HEK293 (cell line): ENCODE data around the gene EOGT.

Source experiments
- CTCF ChIA-PET: fragments of 350-600 bp; formaldehyde crosslinking; extraction: SDS; loops from one replicate; lab custom pipeline; 2021; ENCODE audit warnings: antibody characterized with exemption; lab: Yijun Ruan, JAX
- POLR2A ChIA-PET: fragments of 300-600 bp; formaldehyde crosslinking; extraction: SDS; loops from one replicate; lab custom pipeline; 2020; ENCODE audit warnings: antibody characterized with exemption, inconsistent platforms; lab: Yijun Ruan, JAX
- H3K27ac ChIP-seq: fragments of 200-500 bp; sonication (Bioruptor generic); 2 replicates; pipeline ENCODE4 v1.5.1; 2014; ENCODE audit warnings: low read depth, low read length, control low read depth, inconsistent platforms; ENCODE audit errors: extremely low read depth
- H3K36me3 ChIP-seq, 2 experiments: fragments of 200-500 bp in 1 of 2; sonication (Bioruptor generic) in 1 of 2; 1 replicate in 1 of 2; 2 replicates in 1 of 2; pipeline ENCODE4 v1.5.1; 2014 to 2017; ENCODE audit warnings: inconsistent platforms in 2 of 2, low read length in 2 of 2; ENCODE audit not compliant: control insufficient read depth in 2 of 2, insufficient read depth in 1 of 2
- H3K4me1 ChIP-seq: fragments of 200-500 bp; sonication (Bioruptor generic); 2 replicates; pipeline ENCODE4 v1.5.1; 2014; ENCODE audit warnings: mild to moderate bottlenecking, low read length, inconsistent platforms; ENCODE audit not compliant: control insufficient read depth, insufficient read depth
- H3K4me3 ChIP-seq: 2 replicates; pipeline ENCODE4 v1.5.1; 2011; ENCODE audit warnings: low read depth, mild to moderate bottlenecking, control low read depth, low read length, moderate library complexity
- H3K9me3 ChIP-seq: fragments of 200-500 bp; sonication (Bioruptor generic); 2 replicates; pipeline ENCODE4 v1.5.1; 2014; ENCODE audit warnings: low read depth, low read length, inconsistent platforms; ENCODE audit not compliant: control insufficient read depth, insufficient read depth
- FEZF1 ChIP-seq: fragments of 450-650 bp; formaldehyde crosslinking; IDR thresholded peaks from 2 replicates; pipeline ENCODE4 v1.5.1; 2016; ENCODE audit warnings: missing biosample characterization, missing genetic modification characterization
- GLIS1 ChIP-seq: fragments of 450-650 bp; formaldehyde crosslinking; IDR thresholded peaks from 2 replicates; pipeline ENCODE4 v1.5.1; 2016; ENCODE audit warnings: missing biosample characterization, missing genetic modification characterization
- GLIS2 ChIP-seq: fragments of 450-650 bp; formaldehyde crosslinking; IDR thresholded peaks from 2 replicates; pipeline ENCODE4 v1.5.1; 2016; ENCODE audit warnings: missing biosample characterization, missing genetic modification characterization
- HOXA7 ChIP-seq: sonication (generic); formaldehyde crosslinking; IDR thresholded peaks from 2 replicates; pipeline ENCODE4 v1.8.1; 2022; ENCODE audit warnings: missing genetic modification reagents, borderline replicate concordance
- HOXD13 ChIP-seq: sonication (generic); formaldehyde crosslinking; IDR thresholded peaks from 2 replicates; pipeline ENCODE4 v1.8.0; 2022; ENCODE audit warnings: missing genetic modification reagents, borderline replicate concordance
- KLF10 ChIP-seq: fragments of 450-650 bp; IDR thresholded peaks from 2 replicates; pipeline ENCODE4 v1.5.1; 2018; ENCODE audit warnings: missing biosample characterization, mild to moderate bottlenecking, missing genetic modification characterization
- MEIS1 ChIP-seq: sonication (generic); formaldehyde crosslinking; IDR thresholded peaks from 2 replicates; pipeline ENCODE4 v1.8.1; 2022; ENCODE audit warnings: missing genetic modification reagents, mild to moderate bottlenecking, borderline replicate concordance
- OSR2 ChIP-seq: fragments of 450-650 bp; formaldehyde crosslinking; IDR thresholded peaks from 2 replicates; pipeline ENCODE4 v1.5.1; 2016; ENCODE audit warnings: missing biosample characterization, missing genetic modification characterization
- OVOL3 ChIP-seq: fragments of 450-650 bp; formaldehyde crosslinking; IDR thresholded peaks from 2 replicates; pipeline ENCODE4 v1.5.1; 2016; ENCODE audit warnings: missing biosample characterization, missing genetic modification characterization
- SETDB1 ChIP-seq: IDR thresholded peaks from one replicate; pipeline ENCODE4 v1.6.1; 2017; ENCODE audit warnings: mild to moderate bottlenecking, low read length, moderate library complexity, mixed read lengths; ENCODE audit not compliant: insufficient read length
- SP7 ChIP-seq: fragments of 450-650 bp; formaldehyde crosslinking; IDR thresholded peaks from 2 replicates; pipeline ENCODE4 v1.5.1; 2016; ENCODE audit warnings: missing biosample characterization, missing genetic modification characterization
- ZFP3 ChIP-seq: fragments of 450-650 bp; formaldehyde crosslinking; IDR thresholded peaks from 2 replicates; pipeline ENCODE4 v1.5.1; 2016; ENCODE audit warnings: low read depth, missing biosample characterization, missing genetic modification characterization
- ZNF157 ChIP-seq: fragments of 450-650 bp; formaldehyde crosslinking; IDR thresholded peaks from 2 replicates; pipeline ENCODE4 v1.5.1; 2016; ENCODE audit warnings: missing biosample characterization, missing genetic modification characterization
- ZNF202 ChIP-seq: fragments of 450-650 bp; formaldehyde crosslinking; IDR thresholded peaks from 2 replicates; pipeline ENCODE4 v1.5.1; 2016; ENCODE audit warnings: missing biosample characterization, missing genetic modification characterization, borderline replicate concordance
- ZNF221 ChIP-seq: fragments of 450-650 bp; formaldehyde crosslinking; IDR thresholded peaks from 2 replicates; pipeline ENCODE4 v1.5.1; 2017; ENCODE audit warnings: missing biosample characterization, missing genetic modification characterization, borderline replicate concordance
- ZNF239 ChIP-seq: fragments of 450-650 bp; formaldehyde crosslinking; IDR thresholded peaks from 2 replicates; pipeline ENCODE4 v1.5.1; 2016; ENCODE audit warnings: missing biosample characterization, missing genetic modification characterization
- ZNF248 ChIP-seq: fragments of 450-650 bp; formaldehyde crosslinking; IDR thresholded peaks from 2 replicates; pipeline ENCODE4 v1.5.1; 2017; ENCODE audit warnings: missing biosample characterization, missing genetic modification characterization
- ZNF311 ChIP-seq: fragments of 450-650 bp; formaldehyde crosslinking; IDR thresholded peaks from 2 replicates; pipeline ENCODE4 v1.5.1; 2017; ENCODE audit warnings: missing biosample characterization, missing genetic modification characterization, borderline replicate concordance
- ZNF366 ChIP-seq: fragments of 450-650 bp; formaldehyde crosslinking; conservative IDR thresholded peaks from 2 replicates; pipeline ENCODE4 v1.5.1; 2016; ENCODE audit warnings: missing biosample characterization, missing genetic modification characterization
- ZNF521 ChIP-seq: fragments of 450-650 bp; formaldehyde crosslinking; IDR thresholded peaks from 2 replicates; pipeline ENCODE4 v1.5.1; 2017; ENCODE audit warnings: missing biosample characterization, mild to moderate bottlenecking, missing genetic modification characterization
- ZNF544 ChIP-seq: fragments of 450-650 bp; formaldehyde crosslinking; IDR thresholded peaks from 2 replicates; pipeline ENCODE4 v1.5.0; 2017; ENCODE audit warnings: missing biosample characterization, missing genetic modification characterization
- ZNF548 ChIP-seq: fragments of 450-650 bp; formaldehyde crosslinking; IDR thresholded peaks from 2 replicates; pipeline ENCODE4 v1.5.1; 2016; ENCODE audit warnings: missing biosample characterization, missing genetic modification characterization
- ZNF571 ChIP-seq: fragments of 450-650 bp; formaldehyde crosslinking; IDR thresholded peaks from 2 replicates; pipeline ENCODE4 v1.5.0; 2017; ENCODE audit warnings: missing biosample characterization, missing genetic modification characterization
- ZNF626 ChIP-seq: fragments of 450-650 bp; sonication (Bioruptor Pico); formaldehyde crosslinking; IDR thresholded peaks from 2 replicates; pipeline ENCODE4 v1.5.1; 2018; ENCODE audit warnings: missing biosample characterization, missing genetic modification characterization, inconsistent platforms
- ZNF670 ChIP-seq: fragments of 450-650 bp; formaldehyde crosslinking; IDR thresholded peaks from 2 replicates; pipeline ENCODE4 v1.5.1; 2016; ENCODE audit warnings: missing biosample characterization, missing genetic modification characterization, low read depth
- ZXDB ChIP-seq: fragments of 450-650 bp; formaldehyde crosslinking; IDR thresholded peaks from 2 replicates; pipeline ENCODE4 v1.5.1; 2016; ENCODE audit warnings: missing biosample characterization, missing genetic modification characterization
- TF ChIP-seq, protein P1 (sequence below): fragments of 450-650 bp; formaldehyde crosslinking; IDR thresholded peaks from 2 replicates; pipeline ENCODE4 v1.5.1; 2017; ENCODE audit warnings: missing biosample characterization, missing genetic modification characterization
- TF ChIP-seq, protein P2 (sequence below): fragments of 450-650 bp; formaldehyde crosslinking; IDR thresholded peaks from 2 replicates; pipeline ENCODE4 v1.5.1; 2016; ENCODE audit warnings: missing biosample characterization, missing genetic modification characterization
- TF ChIP-seq, protein P3 (sequence below): fragments of 450-650 bp; formaldehyde crosslinking; IDR thresholded peaks from 2 replicates; pipeline ENCODE4 v1.5.1; 2016; ENCODE audit warnings: missing biosample characterization, missing genetic modification characterization

EOGT gene

DNA sequence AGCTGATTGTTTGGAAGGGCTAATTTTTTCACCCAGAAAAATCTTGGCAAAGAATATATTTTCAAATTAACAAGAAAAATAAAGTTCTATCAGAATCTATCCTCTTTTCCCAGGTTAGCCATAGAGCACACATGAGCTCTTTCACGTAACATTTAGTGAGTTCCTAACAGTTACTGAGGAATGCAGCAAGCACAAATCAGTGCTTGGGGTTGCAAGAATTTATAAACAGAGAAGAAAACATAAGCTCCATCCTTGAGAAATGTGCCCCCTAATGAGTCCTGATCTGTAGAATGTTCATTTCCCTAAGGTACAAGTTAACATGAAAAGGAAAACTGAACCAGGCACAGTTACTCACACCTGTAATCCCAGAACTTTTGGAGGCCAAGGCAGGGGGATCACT lies 13.9 kb downstream of the EOGT start:
- Histone ChIP-seq H3K4me3 (no peak overlapping the region), H3K36me3 (peaks cover 6 to 72% of the 10 kb centered on the region in 2 experiments; a peak in 2 of 3 replicates)
- TF ChIP-seq ZNF548 (tag by site-specific recombination) (no peak), GLIS1 (no peak), ZNF521 (no peak), SP7 (tag by site-specific recombination) (no peak)
- TF ChIP-seq, all 188 proteins: peak for 0
- POLR2A ChIA-PET: no interaction called here
- no peaks in the 10 kb centered on the region for H3K9me3 ChIP-seq
- no peaks in the 10 kb centered on the region for H3K4me1 ChIP-seq
- CTCF ChIA-PET: interaction anchor here (1.0 kb wide), 1 partner anchor 257 kb away, joined by 4 read pairs; no protein-coding TSS in a partner anchor
- no peak overlapping the region for H3K27ac ChIP-seq

DNA sequence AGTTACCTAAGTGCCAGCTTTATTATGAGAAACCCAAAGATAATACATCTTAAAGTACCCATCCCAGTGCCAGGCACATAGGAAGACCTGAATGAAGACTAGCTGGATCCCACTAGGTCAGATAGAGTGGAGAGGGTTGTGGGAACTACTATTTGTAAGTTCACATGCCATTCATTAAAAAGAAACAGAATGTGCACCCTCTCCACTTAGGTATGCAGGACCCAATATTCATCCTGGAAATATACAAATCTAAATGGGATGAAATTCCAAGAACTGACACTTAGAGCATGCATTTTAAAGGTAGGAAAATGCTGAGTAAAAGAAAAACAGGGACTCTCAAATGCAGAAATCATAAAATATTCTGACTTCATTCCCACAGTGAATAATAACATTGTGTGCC lies 14.3 kb downstream of the EOGT start:
- H3K36me3 ChIP-seq: peaks cover 4 to 72% of the 10 kb centered on the region in 2 experiments; a peak in 2 of 3 replicates

DNA sequence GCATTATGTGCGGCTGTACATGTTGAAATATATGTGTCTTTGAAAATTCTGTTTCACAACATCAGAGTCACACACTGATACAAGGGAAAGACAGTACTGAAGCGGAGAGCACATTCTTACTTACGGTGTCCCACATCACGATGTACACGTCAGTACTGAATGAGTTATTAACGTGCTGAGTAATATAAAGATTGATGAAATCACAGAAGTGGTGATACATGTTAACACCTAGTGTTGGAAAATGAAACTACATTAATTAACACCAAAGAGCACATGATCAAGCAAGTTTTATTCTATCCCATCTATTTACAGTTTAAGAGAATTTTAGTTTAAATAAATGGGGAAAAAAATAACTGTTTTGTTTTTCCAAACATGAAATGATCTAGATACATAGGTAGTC lies 15.6 kb downstream of the EOGT start:
- Histone ChIP-seq H3K27ac (no peak overlapping the region), H3K4me1 (no peaks in the 10 kb centered on the region), H3K9me3 (no peaks in the 10 kb centered on the region), H3K4me3 (no peak overlapping the region), H3K36me3 (peaks cover 4 to 66% of the 10 kb centered on the region in 2 experiments; a peak in 2 of 3 replicates)
- CTCF ChIA-PET: no interaction called here
- POLR2A ChIA-PET: no interaction called here
- TF ChIP-seq, protein P1, sequence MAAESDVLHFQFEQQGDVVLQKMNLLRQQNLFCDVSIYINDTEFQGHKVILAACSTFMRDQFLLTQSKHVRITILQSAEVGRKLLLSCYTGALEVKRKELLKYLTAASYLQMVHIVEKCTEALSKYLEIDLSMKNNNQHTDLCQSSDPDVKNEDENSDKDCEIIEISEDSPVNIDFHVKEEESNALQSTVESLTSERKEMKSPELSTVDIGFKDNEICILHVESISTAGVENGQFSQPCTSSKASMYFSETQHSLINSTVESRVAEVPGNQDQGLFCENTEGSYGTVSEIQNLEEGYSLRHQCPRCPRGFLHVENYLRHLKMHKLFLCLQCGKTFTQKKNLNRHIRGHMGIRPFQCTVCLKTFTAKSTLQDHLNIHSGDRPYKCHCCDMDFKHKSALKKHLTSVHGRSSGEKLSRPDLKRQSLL: no peak
- no peak for TF ChIP-seq MEIS1 (CRISPR knock-in tag)
- TF ChIP-seq, protein P2, sequence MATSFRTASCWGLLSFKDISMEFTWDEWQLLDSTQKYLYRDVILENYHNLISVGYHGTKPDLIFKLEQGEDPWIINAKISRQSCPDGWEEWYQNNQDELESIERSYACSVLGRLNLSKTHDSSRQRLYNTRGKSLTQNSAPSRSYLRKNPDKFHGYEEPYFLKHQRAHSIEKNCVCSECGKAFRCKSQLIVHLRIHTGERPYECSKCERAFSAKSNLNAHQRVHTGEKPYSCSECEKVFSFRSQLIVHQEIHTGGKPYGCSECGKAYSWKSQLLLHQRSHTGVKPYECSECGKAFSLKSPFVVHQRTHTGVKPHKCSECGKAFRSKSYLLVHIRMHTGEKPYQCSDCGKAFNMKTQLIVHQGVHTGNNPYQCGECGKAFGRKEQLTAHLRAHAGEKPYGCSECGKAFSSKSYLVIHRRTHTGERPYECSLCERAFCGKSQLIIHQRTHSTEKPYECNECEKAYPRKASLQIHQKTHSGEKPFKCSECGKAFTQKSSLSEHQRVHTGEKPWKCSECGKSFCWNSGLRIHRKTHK (tag by site-specific recombination): no peak
- TF ChIP-seq KLF10 (tag by site-specific recombination): no peak
- TF ChIP-seq ZNF544 (tag by site-specific recombination): no peak
- no peak for TF ChIP-seq HOXA7
- no peak for TF ChIP-seq OVOL3 (tag by site-specific recombination)
- TF ChIP-seq FEZF1 (tag by site-specific recombination): no peak
- no peak for TF ChIP-seq OSR2
- TF ChIP-seq ZNF626: no peak
- no peak for TF ChIP-seq ZNF670 (tag by site-specific recombination)

More for the DNA sequence above, 14.3 kb downstream of the EOGT start:
- no peak overlapping the region for H3K27ac ChIP-seq
- ChIA-PET POLR2A (no interaction called here), CTCF (interaction anchor here (1.0 kb wide), 1 partner anchor 257 kb away, joined by 4 read pairs; no protein-coding TSS in a partner anchor)
- no peak overlapping the region for H3K4me3 ChIP-seq
- H3K4me1 ChIP-seq: no peaks in the 10 kb centered on the region
- TF ChIP-seq ZXDB (tag by site-specific recombination) (no peak), HOXD13 (CRISPR knock-in tag) (no peak), ZNF202 (tag by site-specific recombination) (no peak), ZNF311 (no peak), ZFP3 (tag by site-specific recombination) (no peak), ZNF157 (tag by site-specific recombination) (no peak), GLIS2 (tag by site-specific recombination) (no peak), SETDB1 (no peak), ZNF221 (tag by site-specific recombination) (no peak), ZNF366 (no peak), ZNF670 (tag by site-specific recombination) (no peak), ZNF571 (no peak), ZNF521 (no peak), ZNF248 (tag by site-specific recombination) (no peak), ZNF239 (tag by site-specific recombination) (no peak)
- TF ChIP-seq, protein P1: no peak
- TF ChIP-seq, protein P3, sequence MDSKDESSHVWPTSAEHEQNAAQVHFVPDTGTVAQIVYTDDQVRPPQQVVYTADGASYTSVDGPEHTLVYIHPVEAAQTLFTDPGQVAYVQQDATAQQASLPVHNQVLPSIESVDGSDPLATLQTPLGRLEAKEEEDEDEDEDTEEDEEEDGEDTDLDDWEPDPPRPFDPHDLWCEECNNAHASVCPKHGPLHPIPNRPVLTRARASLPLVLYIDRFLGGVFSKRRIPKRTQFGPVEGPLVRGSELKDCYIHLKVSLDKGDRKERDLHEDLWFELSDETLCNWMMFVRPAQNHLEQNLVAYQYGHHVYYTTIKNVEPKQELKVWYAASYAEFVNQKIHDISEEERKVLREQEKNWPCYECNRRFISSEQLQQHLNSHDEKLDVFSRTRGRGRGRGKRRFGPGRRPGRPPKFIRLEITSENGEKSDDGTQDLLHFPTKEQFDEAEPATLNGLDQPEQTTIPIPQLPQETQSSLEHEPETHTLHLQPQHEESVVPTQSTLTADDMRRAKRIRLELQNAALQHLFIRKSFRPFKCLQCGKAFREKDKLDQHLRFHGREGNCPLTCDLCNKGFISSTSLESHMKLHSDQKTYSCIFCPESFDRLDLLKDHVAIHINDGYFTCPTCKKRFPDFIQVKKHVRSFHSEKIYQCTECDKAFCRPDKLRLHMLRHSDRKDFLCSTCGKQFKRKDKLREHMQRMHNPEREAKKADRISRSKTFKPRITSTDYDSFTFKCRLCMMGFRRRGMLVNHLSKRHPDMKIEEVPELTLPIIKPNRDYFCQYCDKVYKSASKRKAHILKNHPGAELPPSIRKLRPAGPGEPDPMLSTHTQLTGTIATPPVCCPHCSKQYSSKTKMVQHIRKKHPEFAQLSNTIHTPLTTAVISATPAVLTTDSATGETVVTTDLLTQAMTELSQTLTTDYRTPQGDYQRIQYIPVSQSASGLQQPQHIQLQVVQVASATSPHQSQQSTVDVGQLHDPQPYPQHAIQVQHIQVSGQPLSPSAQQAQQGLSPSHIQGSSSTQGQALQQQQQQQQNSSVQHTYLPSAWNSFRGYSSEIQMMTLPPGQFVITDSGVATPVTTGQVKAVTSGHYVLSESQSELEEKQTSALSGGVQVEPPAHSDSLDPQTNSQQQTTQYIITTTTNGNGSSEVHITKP (tag by site-specific recombination): no peak
- H3K9me3 ChIP-seq: no peaks in the 10 kb centered on the region
